Measurements from ENCODE around the gene TDP2.
"Not testable (repeated sequence)": the region's sequence is repeated elsewhere in the genome, so short reads cannot be mapped to it uniquely, and the experiment has no call there.

- TF ChIP-seq CTCF (IDR thresholded peaks at IDR 0.05): peak; percentile 43 to 70 (median 52)
- TF ChIP-seq POLR2A (IDR thresholded peaks at IDR 0.05): not testable (repeated sequence)
Measured at GRCh38 chr6:24695635-24696034, 28.9 kb upstream of the TDP2 start.

Measured in right lobe of liver (tissue), 4 donors.